GM18870 (cell line): ENCODE data around the gene CCDC177.

Source experiments
- ATAC-seq: cut with Tn5 transposase; IDR thresholded peaks from one replicate; pipeline ENCODE4 v1.9.1; 2021; ENCODE audit warnings: moderate library complexity; ENCODE audit not compliant: unreplicated experiment

CCDC177 gene

GRCh38 chr14:69532561-69533340 is 41.9 kb downstream of the CCDC177 start:
- no peak for ATAC-seq

GRCh38 chr14:69531135-69531534 is 43.5 kb downstream of the CCDC177 start:
- no peak for ATAC-seq

GRCh38 chr14:69530095-69530494 is 44.6 kb downstream of the CCDC177 start:
- no peak for ATAC-seq

GRCh38 chr14:69529563-69529962 is 45.1 kb downstream of the CCDC177 start:
- no peak for ATAC-seq

- no peak for ATAC-seq
These were observed 45.7 kb downstream of the CCDC177 start for GRCh38 chr14:69528930-69529329.

GRCh38 chr14:69528143-69528542 is 46.5 kb downstream of the CCDC177 start:
- ATAC-seq: no peak

- ATAC-seq: no peak
These were observed 47.0 kb downstream of the CCDC177 start for GRCh38 chr14:69527635-69528034.

GRCh38 chr14:69525896-69526295 is 48.8 kb downstream of the CCDC177 start:
- no peak for ATAC-seq

- no peak for ATAC-seq
These were observed 52.6 kb downstream of the CCDC177 start for GRCh38 chr14:69522026-69522425.
